Loucy (cell line): ENCODE measurements around the gene PDIA2.

ENCODE experiments used
- H2AFZ ChIP-seq: fragments of 200-600 bp; sonication (generic); 2 replicates; pipeline ENCODE4 v1.6.0; 2016; ENCODE audit warnings: antibody characterized with exemption, mild to moderate bottlenecking, low read length, moderate library complexity
- H3F3A ChIP-seq: fragments of 200-600 bp; 2 replicates; pipeline ENCODE4 v1.6.0; 2016; ENCODE audit warnings: antibody characterized with exemption, low read depth, mild to moderate bottlenecking
- H3K27me3 ChIP-seq: fragments of 200-600 bp; sonication (generic); 2 replicates; pipeline ENCODE4 v1.6.1; 2014; ENCODE audit warnings: low read length, mild to moderate bottlenecking; ENCODE audit not compliant: insufficient read depth, poor library complexity, severe bottlenecking
- H3K36me3 ChIP-seq: fragments of 200-600 bp; sonication (generic); 2 replicates; pipeline ENCODE4 v1.6.1; 2016; ENCODE audit warnings: low read length; ENCODE audit not compliant: insufficient read depth
- H3K4me1 ChIP-seq: fragments of 200-600 bp; sonication (generic); 2 replicates; pipeline ENCODE4 v1.5.1; 2014; ENCODE audit warnings: low read length, mild to moderate bottlenecking; ENCODE audit not compliant: insufficient read depth, poor library complexity, severe bottlenecking
- H3K4me2 ChIP-seq: fragments of 200-600 bp; sonication (generic); 2 replicates; pipeline ENCODE4 v1.6.0; 2014; ENCODE audit warnings: antibody characterized with exemption, low read length, low read depth, mild to moderate bottlenecking; ENCODE audit not compliant: poor library complexity, severe bottlenecking
- H3K4me3 ChIP-seq: fragments of 200-600 bp; sonication (generic); 2 replicates; pipeline ENCODE4 v1.5.1; 2014; ENCODE audit warnings: low read length, mild to moderate bottlenecking, mixed read lengths; ENCODE audit not compliant: poor library complexity, severe bottlenecking
- H3K79me2 ChIP-seq: fragments of 200-600 bp; sonication (generic); 2 replicates; pipeline ENCODE4 v1.6.1; 2014; ENCODE audit warnings: low read length; ENCODE audit not compliant: insufficient read depth
- H3K9ac ChIP-seq: fragments of 200-600 bp; sonication (generic); 2 replicates; pipeline ENCODE4 v1.6.0; 2014; ENCODE audit warnings: mild to moderate bottlenecking, low read depth, low read length, moderate library complexity; ENCODE audit not compliant: poor library complexity, severe bottlenecking
- H3K9me2 ChIP-seq: fragments of 200-600 bp; sonication (generic); replicated peaks from 2 replicates; pipeline ENCODE4 v1.6.1; 2016; ENCODE audit warnings: low read depth, low read length, mixed read lengths
- H3K9me3 ChIP-seq: fragments of 200-600 bp; sonication (generic); 2 replicates; pipeline ENCODE4 v1.6.1; 2014; ENCODE audit warnings: mild to moderate bottlenecking, antibody characterized with exemption, low read length, low read depth; ENCODE audit not compliant: insufficient read depth
- H4K20me1 ChIP-seq: fragments of 200-600 bp; sonication (generic); 2 replicates; pipeline ENCODE4 v1.6.0; 2014; ENCODE audit warnings: antibody characterized with exemption, low read length, mild to moderate bottlenecking; ENCODE audit not compliant: insufficient read depth, poor library complexity, severe bottlenecking
- CTCF ChIP-seq: fragments of 200-600 bp; sonication (generic); conservative IDR thresholded peaks from 2 replicates; pipeline ENCODE4 v1.5.1; 2014; ENCODE audit warnings: mild to moderate bottlenecking, antibody characterized with exemption, low read length
- EZH2phosphoT487 ChIP-seq: fragments of 200-600 bp; IDR thresholded peaks from 2 replicates; pipeline ENCODE4 v1.6.1; 2018; ENCODE audit warnings: antibody characterized with exemption, mild to moderate bottlenecking, moderate library complexity, borderline replicate concordance

The PDIA2 gene

GRCh38 chr16:275786-276232, 7.2 kb upstream of the PDIA2 start, which contains the start of gene RGS11:
Gene RGS11, minus strand, starts transcription at chr16:275944. Its CDS starts 33 bp downstream, at chr16:275911.
- Histone ChIP-seq H3K27me3 (no peaks in the 10 kb centered on the region), H3K4me2 (no peak within 1 kb of the TSS), H3K9me3 (no peaks in the 10 kb centered on the region), H4K20me1 (no peaks in the 10 kb centered on the region), H3K9ac (no peak within 1 kb of the TSS), H3K79me2 (no peaks in the 10 kb centered on the region), H2AFZ (no peak within 1 kb of the TSS), H3F3A (no peaks in the 10 kb centered on the region; the same call in 1 of the 2 replicates), H3K36me3 (no peaks in the 10 kb centered on the region), H3K9me2 (no peaks in the 10 kb centered on the region), H3K4me1 (peaks cover 8% of the 10 kb centered on the region), H3K4me3 (no peak within 1 kb of the TSS)
- TF ChIP-seq CTCF (no peak), EZH2phosphoT487 (no peak)

- peaks cover 8% of the 10 kb centered on the region for H3K4me1 ChIP-seq
- no peaks in the 10 kb centered on the region for H3K9me3 ChIP-seq
- no peaks in the 10 kb centered on the region for H3K9me2 ChIP-seq
- no peaks in the 10 kb centered on the region for H3K27me3 ChIP-seq
- no peak overlapping the region for H3K4me2 ChIP-seq
- no peaks in the 10 kb centered on the region for H3K36me3 ChIP-seq
- H3K9ac ChIP-seq, result no peak overlapping the region
- TF ChIP-seq EZH2phosphoT487 (no peak), CTCF (no peak)
- no peaks in the 10 kb centered on the region for H4K20me1 ChIP-seq
- H3K79me2 ChIP-seq, result no peaks in the 10 kb centered on the region
- H3F3A ChIP-seq, result no peaks in the 10 kb centered on the region; the same call in 1 of the 2 replicates
- no peak overlapping the region for H2AFZ ChIP-seq
- H3K4me3 ChIP-seq, result no peak overlapping the region
Measured at GRCh38 chr16:276426-277077, 6.4 kb upstream of the PDIA2 start.

DNA sequence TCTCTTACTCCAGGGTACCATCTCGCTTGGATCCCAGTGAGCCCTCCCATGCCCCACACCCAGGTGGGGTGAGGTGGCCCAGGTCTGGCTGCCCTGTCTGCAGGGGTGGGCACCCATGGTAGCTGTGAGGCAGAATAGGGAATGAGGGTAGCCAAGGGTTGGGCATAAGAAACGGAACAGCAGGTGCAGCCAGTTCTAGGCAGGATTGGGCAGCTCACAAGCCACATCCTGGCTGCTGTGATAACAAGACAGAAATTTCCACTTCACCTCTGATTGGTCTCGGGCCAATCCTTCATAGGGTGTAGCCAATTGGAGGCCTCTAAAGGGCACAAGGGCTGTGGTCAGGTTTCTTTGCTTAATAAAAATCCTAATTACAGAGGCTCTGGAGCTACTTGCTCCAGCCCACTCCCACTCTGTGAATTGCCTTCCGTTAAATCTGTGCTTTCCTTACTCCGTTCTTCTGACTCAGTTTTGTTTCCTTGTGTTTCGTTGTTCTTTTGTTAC, 4.0 kb upstream of the PDIA2 start:
- TF ChIP-seq EZH2phosphoT487, result no peak
- no peak for TF ChIP-seq CTCF
- H3K9me3 ChIP-seq, result no peaks in the 10 kb centered on the region
- no peak overlapping the region for H2AFZ ChIP-seq
- no peaks in the 10 kb centered on the region; the same call in 1 of the 2 replicates for H3F3A ChIP-seq
- no peaks in the 10 kb centered on the region for H3K36me3 ChIP-seq
- H3K4me1 ChIP-seq, result peaks cover 8% of the 10 kb centered on the region
- H3K4me2 ChIP-seq, result peak overlapping the region; percentile 73
- no peaks in the 10 kb centered on the region for H3K27me3 ChIP-seq
- H4K20me1 ChIP-seq, result no peaks in the 10 kb centered on the region
- peak overlapping the region; percentile 43 for H3K4me3 ChIP-seq
- H3K9ac ChIP-seq, result peak overlapping the region; percentile 58
- no peaks in the 10 kb centered on the region for H3K79me2 ChIP-seq
- no peaks in the 10 kb centered on the region for H3K9me2 ChIP-seq
